Pons (tissue), 1 donor: ENCODE data around the gene APOL5.
"Not testable (repeated sequence)": the region's sequence is repeated elsewhere in the genome, so short reads cannot be mapped to it uniquely, and the experiment has no call there.

Experiments
- DNase-seq: peaks from one replicate; pipeline ENCODE4 v3.0.0-alpha.2; 2016; ENCODE audit warnings: low spot score

Gene APOL5, protein sequence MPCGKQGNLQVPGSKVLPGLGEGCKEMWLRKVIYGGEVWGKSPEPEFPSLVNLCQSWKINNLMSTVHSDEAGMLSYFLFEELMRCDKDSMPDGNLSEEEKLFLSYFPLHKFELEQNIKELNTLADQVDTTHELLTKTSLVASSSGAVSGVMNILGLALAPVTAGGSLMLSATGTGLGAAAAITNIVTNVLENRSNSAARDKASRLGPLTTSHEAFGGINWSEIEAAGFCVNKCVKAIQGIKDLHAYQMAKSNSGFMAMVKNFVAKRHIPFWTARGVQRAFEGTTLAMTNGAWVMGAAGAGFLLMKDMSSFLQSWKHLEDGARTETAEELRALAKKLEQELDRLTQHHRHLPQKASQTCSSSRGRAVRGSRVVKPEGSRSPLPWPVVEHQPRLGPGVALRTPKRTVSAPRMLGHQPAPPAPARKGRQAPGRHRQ

DNA sequence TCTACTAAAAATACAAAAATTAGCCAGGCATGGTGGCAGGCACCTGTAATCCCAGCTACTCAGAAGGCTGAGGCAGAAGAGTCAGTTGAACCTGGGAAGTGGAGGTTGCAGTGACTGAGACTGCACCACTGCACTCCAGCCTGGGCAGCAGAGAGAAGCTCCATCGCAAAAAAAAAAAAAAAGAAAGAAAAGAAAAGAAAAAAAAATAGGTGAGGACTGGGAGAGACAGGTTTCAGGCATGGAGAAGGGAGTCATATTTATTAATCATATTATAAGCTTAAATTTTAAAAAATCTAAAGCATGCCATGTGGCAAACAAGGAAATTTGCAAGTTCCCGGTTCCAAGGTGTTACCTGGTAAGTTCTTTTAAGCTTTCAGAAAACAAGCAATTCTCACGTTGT lies at the start of gene APOL5:
Gene APOL5 (plus strand): TSS at position 301 of the 400 bp plus-strand sequence. CDS start 0 bp downstream, at position 301.
- DNase-seq: no peak

GRCh38 chr22:35674335-35674734 lies 43.3 kb upstream of the APOL5 start:
- DNase-seq: no peak

DNA sequence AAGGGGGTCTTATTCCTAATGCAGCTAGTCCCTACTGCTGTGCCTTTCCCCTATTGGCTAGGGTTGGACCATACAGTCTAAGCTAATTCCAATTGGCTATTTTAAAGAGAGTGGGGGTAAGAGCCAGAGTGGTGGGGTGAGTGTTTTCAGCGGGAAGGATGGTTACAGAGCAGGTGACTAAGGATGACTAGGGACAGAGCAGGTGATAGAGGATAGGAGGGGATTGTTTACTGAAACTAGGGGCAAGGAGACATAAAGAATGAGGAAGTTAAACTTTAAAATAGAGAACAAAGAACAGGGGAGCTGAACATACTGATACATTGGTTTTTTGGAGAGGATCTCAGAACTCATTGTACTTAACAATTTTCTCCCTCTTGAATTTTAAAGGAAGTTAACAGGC lies 41.6 kb upstream of the APOL5 start:
- DNase-seq: not testable (repeated sequence)

DNA sequence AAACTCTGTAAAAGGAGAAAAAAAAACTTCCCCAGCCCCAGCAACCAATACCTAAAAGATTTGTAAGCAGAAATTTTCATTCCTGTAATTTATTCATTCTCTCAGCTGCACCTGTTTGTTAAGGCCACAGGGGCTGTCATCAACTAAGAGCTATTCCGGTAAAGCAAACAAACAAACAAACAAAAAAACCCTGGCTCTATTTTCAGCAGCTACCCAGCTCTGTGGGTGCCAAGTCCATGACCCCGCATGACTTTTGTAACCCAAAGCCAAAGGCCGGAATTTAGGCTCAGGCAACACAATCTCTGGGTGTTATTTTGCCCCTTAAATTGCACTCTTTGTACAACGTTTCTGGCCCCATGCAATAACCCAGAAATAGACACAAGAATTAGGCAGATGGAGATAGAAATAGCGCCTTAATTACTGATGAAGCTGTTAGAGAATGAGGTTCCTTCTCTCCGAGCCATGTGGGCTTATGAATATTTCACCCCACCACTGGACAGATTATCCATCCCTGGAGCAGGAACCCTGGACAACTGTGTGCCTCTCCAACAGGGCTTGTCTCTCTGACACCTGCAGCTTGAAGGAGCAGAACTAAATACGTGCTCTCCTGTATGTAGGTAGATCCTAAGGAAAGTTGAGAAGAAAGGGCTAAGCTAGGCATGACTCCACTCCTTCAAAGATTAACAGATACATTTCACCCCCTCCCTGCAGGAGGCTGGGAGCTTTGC lies 40.0 kb upstream of the APOL5 start:
- no peak for DNase-seq

- no peak for DNase-seq
These were observed 38.8 kb upstream of the APOL5 start for GRCh38 chr22:35678836-35679235.

- not testable (repeated sequence) for DNase-seq
These were observed 38.2 kb upstream of the APOL5 start for GRCh38 chr22:35679492-35679891.

GRCh38 chr22:35681454-35682052 lies 36.1 kb upstream of the APOL5 start:
- no peak for DNase-seq

DNA sequence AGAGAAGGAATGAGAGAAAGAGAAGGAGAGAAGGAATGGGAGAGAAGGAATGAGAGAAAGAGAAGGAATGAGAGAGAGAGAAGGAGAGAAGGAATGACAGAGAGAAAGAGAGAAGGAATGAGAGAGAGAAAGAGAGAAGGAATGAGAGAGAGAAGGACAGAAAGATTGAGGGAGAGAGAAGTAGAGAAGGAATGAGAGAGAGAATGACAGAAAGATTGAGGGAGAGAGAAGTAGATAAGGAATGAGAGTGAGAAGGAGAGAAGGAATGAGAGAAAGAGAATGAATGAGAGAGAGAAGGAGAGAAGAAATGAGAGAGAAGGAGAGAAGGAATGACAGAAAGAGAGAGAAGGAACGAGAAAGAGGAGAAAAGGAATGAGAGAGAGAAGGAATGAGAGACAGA lies 34.1 kb upstream of the APOL5 start:
- no peak for DNase-seq

- peak; percentile 28 for DNase-seq
These were observed 33.4 kb upstream of the APOL5 start for GRCh38 chr22:35684270-35684700.

- no peak for DNase-seq
These were observed 32.9 kb upstream of the APOL5 start for GRCh38 chr22:35684732-35685131.

DNA sequence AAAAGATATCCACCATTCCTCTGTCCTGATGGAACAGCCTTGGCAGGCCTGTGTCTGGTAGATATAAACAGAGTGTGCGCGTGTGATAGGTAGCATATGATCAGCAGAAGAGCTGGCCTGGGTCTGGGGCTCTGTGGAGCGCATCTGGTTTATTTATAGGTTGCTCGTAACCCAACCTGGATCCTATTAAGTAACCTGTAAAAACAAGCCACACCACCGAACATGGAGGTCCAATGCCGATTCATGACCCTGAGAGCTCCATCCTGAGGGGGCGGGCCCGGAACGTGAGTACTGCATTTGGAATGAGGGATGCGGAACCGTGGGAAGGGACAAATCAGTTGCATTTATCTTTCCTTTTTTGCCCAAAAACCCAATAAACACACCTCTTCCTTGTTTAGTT lies 31.9 kb upstream of the APOL5 start:
- no peak for DNase-seq

DNA sequence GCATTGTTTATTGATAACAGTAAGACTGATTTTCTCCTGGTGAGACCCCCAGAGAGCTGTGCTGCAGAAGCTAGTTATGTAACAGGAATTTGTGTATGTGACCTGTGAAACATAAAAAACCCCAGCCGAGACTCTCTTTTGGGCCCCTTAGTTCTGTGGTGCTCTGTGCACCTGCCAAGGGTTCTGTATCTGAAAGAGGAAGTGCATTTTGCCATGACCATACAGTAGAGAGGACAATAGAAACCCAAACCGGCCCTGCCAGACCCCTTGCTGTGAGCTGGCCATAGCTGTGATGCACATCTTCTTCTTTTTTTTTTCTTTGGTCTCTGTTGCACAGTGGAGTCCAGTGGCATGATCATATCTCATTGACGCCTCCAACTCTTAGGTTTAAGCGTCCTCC lies 31.4 kb upstream of the APOL5 start:
- DNase-seq: no peak

DNA sequence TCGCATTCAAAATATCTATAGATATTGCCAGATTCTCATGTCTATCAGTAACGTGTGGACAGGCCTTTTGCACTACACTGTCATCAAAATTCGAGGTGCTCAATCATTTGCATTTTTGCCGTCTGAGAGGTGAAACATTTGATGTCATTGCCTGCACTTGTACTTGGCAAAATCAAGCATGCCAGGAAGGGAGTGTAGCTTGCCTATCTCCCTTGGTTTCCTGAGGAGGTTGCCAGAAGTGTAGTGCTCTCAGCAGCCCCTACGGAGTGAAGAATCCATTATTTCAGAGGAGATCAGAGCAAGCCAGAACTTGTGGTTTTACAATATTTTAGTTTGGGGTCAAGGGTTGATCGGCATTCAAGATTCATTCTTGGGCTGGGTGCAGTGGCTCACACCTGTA lies 30.2 kb upstream of the APOL5 start:
- DNase-seq: no peak

DNA sequence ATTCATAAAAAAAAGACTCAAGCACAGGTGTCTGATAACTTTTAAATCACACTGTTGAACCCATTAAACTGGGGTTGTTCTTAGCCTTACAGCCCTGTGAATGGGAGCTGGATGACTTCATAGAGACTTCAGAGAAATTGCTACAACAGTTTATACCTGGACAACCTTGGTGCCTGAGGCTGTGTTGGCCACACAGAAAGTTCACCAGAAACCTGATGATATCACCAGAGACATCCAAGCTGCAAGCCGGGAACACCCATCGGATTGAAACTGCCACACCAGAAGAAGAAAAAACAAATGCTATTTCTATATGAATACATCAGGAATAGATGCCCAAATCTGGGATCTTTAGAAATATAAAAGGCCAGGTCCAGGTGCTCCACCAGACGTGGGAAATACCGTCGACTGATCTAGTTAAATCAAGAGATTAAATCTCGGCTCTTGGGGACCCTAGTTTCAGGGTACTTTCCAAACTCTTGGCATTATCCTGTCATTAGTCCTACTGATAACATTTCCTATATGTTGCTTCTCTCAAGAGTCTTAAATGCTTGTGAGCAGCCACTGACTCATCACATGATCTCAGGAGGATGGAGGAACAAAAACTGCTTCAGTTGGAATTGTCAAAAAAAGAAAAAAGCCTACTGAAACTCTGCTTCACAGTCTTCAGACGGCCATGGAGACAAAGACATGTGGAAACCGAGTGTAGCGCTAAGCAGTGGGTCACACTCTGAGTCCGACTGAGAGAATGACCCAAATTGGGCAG lies 28.6 kb upstream of the APOL5 start:
- DNase-seq: no peak

DNA sequence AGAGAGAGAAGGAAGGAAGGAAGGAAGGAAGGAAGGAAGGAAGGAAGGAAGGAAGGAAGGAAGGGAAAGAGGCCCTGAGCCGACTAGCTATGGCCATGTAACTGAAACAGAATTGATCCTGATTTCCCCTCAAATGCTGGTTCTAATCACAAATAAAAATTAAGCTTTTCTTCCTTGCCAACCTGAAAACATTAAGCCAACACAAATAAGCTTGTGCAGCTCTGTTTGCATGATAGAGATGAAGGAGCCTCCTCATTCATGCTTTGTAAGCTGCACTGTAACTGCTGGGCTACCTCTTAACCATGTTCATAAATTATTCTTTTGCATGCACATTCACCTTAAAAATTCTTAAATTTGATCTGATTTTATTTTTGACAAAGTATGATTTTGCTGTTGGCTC lies 27.7 kb upstream of the APOL5 start:
- DNase-seq: no peak

GRCh38 chr22:35695202-35695601 lies 22.5 kb upstream of the APOL5 start:
- no peak for DNase-seq

DNA sequence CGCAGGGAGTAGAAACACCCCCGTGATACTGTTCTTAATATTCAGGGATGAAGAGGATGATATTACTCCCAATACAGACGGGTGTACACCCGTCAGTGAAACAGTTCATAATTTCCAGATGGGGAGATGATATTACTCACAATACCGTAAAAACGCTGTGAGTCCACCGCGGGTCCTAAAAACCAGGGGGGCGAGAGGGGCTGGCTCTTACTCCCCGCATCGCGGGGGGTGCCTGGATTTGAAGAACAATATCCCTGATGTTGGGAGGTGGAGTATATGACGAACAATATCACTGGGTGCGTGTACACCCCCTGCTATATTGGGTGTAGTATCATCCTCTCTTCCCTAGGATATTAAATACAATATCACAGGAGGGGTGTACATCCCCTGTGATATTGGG lies 20.5 kb upstream of the APOL5 start:
- DNase-seq: no peak

DNA sequence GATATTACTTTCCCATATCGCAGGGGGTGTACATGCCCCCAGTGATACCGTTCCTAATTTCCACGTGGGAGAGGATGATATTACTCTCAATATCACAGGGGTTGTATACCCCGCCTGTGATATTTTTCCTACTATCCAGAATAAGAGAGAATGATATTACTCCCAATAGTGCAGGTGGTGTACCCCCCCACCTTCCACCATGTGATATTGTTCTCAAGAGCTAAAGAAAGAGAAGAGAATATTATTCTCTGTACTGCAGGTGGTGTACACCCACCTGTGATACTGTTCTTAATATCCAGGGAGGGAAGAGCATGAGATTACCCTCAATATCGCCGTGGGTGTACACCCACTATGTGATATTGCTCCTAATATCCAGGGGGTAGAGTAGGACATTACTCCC lies 17.8 kb upstream of the APOL5 start:
- not testable (repeated sequence) for DNase-seq

DNA sequence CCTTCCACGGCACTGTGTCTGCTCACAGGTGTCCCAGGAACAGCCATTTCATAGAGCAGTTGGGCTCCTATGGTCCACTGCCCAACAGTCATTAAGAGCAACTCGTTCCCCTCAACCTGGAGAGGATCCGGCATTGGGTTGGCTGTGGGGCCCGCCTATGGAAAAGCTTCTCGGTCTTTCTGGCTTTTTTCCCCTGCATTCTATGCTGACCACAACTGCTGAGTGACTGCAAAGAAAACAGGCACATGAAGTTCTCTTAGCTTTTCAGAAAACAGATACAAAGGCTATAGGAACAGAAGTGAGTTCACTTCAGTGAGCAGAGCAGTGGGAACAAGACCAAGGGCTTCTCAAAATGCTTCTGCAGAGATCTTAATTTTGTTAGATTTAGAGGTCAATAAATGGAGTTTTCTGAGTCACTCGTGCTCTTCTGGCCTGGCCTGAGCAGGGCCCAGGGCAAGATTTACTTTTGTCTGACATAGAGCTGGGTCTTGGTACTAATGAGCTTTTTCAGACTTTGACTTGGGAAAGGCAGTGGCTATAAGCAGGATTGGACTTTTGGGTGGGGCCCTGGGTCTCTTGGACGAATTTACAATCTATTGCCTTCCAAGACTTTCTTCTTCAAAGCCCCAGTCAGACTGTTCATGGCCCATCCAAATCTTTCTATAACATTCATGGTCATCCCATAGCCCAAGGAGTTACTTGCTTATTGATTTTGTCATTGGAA lies 13.6 kb upstream of the APOL5 start:
- DNase-seq: no peak

GRCh38 chr22:35705141-35705540 lies 12.5 kb upstream of the APOL5 start:
- DNase-seq: no peak

DNA sequence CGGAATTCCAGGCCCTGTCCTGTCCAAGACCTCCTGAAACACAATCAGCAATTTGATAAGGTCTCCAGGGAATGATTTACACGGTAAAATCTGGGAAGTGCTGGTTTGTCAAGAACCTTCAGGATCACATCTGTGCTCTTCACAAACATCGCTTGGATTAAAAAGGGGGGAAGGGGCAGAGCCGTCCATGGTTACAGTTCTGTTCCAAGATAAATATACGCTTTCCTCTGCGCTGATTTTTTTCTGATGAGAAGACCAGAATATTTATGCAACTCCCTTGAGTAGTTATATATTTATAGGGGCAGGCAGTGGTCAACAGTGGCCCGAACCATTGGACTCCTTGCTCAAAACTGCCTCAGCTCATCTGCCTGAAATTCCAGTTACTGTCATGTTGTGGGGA lies 9.2 kb upstream of the APOL5 start:
- no peak for DNase-seq

- DNase-seq: no peak
These were observed 8.8 kb upstream of the APOL5 start for GRCh38 chr22:35708917-35709316.
